OCI-LY7 (cell line): ENCODE data around the gene SGPL1. TPM values are rescaled to one million over a fixed set of nuclear protein-coding genes. Genes with fewer than 3 reads are reported as not detected.

Source experiments
- BruUV-seq: library from RNA; stranded (reverse); fragments of 400-500 nt; replicated peaks from 2 replicates; lab custom pipeline; 2021; lab: Mats Ljungman, UMichigan
- CTCF ChIA-PET: fragments of 300-600 bp; sonication (Branson Sonifier 250); formaldehyde crosslinking; loops from one replicate; lab custom pipeline; 2022; ENCODE audit warnings: antibody characterized with exemption; ENCODE audit not compliant: unreplicated experiment; lab: Charles Lee
- POLR2A ChIA-PET: fragments of 300-600 bp; sonication (Branson Sonifier 250); formaldehyde crosslinking; loops from one replicate; lab custom pipeline; 2022; ENCODE audit warnings: antibody characterized with exemption; lab: Charles Lee
- DNase-seq: peaks from one replicate; pipeline ENCODE4 v3.0.0-alpha.2; 2015; ENCODE audit warnings: low spot score
- H2AFZ ChIP-seq: fragments of 200-600 bp; sonication (generic), shearing (Covaris generic); 2 replicates; pipeline ENCODE4 v1.6.1; 2014; ENCODE audit warnings: mild to moderate bottlenecking, antibody characterized with exemption, low read length, moderate library complexity
- H3K27ac ChIP-seq: fragments of 200-600 bp; sonication (generic); 2 replicates; pipeline ENCODE4 v1.5.1; 2014; ENCODE audit warnings: mixed run types, low read depth, mild to moderate bottlenecking, moderate library complexity, low read length, inconsistent platforms; ENCODE audit not compliant: poor library complexity, severe bottlenecking
- H3K36me3 ChIP-seq: fragments of 200-600 bp; sonication (generic); 2 replicates; pipeline ENCODE4 v1.6.1; 2014; ENCODE audit warnings: mild to moderate bottlenecking, antibody characterized with exemption, low read length, moderate library complexity, mixed read lengths; ENCODE audit not compliant: insufficient read depth
- H3K4me1 ChIP-seq: fragments of 200-600 bp; sonication (generic); 2 replicates; pipeline ENCODE4 v1.5.1; 2014; ENCODE audit warnings: mild to moderate bottlenecking, low read length; ENCODE audit not compliant: insufficient read depth, poor library complexity, severe bottlenecking
- H3K4me2 ChIP-seq: fragments of 200-600 bp; sonication (generic); 2 replicates; pipeline ENCODE4 v1.6.1; 2014; ENCODE audit warnings: mild to moderate bottlenecking, low read length
- H3K4me3 ChIP-seq: fragments of 200-600 bp; sonication (generic); 2 replicates; pipeline ENCODE4 v1.5.1; 2014; ENCODE audit warnings: mild to moderate bottlenecking, low read depth, low read length; ENCODE audit not compliant: poor library complexity, severe bottlenecking
- H3K79me2 ChIP-seq: fragments of 200-600 bp; sonication (generic); 2 replicates; pipeline ENCODE4 v1.6.1; 2016; ENCODE audit warnings: low read depth, mild to moderate bottlenecking, low read length, moderate library complexity, mixed read lengths; ENCODE audit not compliant: insufficient read depth
- H3K9me2 ChIP-seq: fragments of 200-600 bp; sonication (generic); 2 replicates; pipeline ENCODE4 v1.6.1; 2016; ENCODE audit warnings: mild to moderate bottlenecking, low read length, mixed read lengths; ENCODE audit not compliant: insufficient read depth
- H3K9me3 ChIP-seq: fragments of 200-600 bp; sonication (generic); 2 replicates; pipeline ENCODE4 v1.6.1; 2014; ENCODE audit warnings: mild to moderate bottlenecking, mixed run types, low read length, mixed read lengths
- H4K20me1 ChIP-seq: fragments of 200-600 bp; sonication (generic); 2 replicates; pipeline ENCODE4 v1.6.1; 2014; ENCODE audit warnings: mild to moderate bottlenecking, antibody characterized with exemption, low read length, moderate library complexity, mixed read lengths; ENCODE audit not compliant: insufficient read depth
- CTCF ChIP-seq: fragments of 200-600 bp; sonication (generic); conservative IDR thresholded peaks from 2 replicates; pipeline ENCODE4 v1.5.1; 2014; ENCODE audit warnings: mild to moderate bottlenecking, antibody characterized with exemption, low read length, moderate library complexity, mixed read lengths
- EZH2phosphoT487 ChIP-seq: fragments of 200-600 bp; sonication (generic); IDR thresholded peaks from 2 replicates; pipeline ENCODE4 v1.6.1; 2018; ENCODE audit warnings: low read depth, borderline replicate concordance, mild to moderate bottlenecking, mixed run types, antibody characterized with exemption, low read length, moderate library complexity, mixed read lengths
- intact Hi-C: fragments of 100-400 bp; cut with micrococcal nuclease; formaldehyde crosslinking; loops from one replicate; pipeline ENCODE4 v1.10.0; 2022; ENCODE audit not compliant: unreplicated experiment
- total RNA-seq, 2 experiments: library from RNA; depleted of rRNA in 1 of 2; stranded (reverse); fragments of >200 nt in 1 of 2; shearing (Covaris generic) in 1 of 2; gene quantifications; 2 replicates each; pipeline ENCODE4 v1.2.3, GENCODE V29; 2014 to 2022

The SGPL1 gene
- total RNA-seq, 2 experiments from 2014 or later: 11.7 to 25.1 TPM

- no peaks in the 10 kb centered on the region for H3K36me3 ChIP-seq
These were observed 14.4 kb downstream of the SGPL1 start for GRCh38 chr10:70830164-70830563.

GRCh38 chr10:70832221-70832620 lies 16.5 kb downstream of the SGPL1 start:
- Histone ChIP-seq H3K27ac (no peak overlapping the region), H3K9me2 (no peaks in the 10 kb centered on the region), H4K20me1 (peaks cover 4% of the 10 kb centered on the region; the same call in 1 of the 2 replicates), H3K4me1 (no peaks in the 10 kb centered on the region), H3K4me2 (no peak overlapping the region), H2AFZ (no peak overlapping the region), H3K4me3 (no peak overlapping the region), H3K36me3 (peaks cover under 1% of the 10 kb centered on the region; the same call in 1 of the 2 replicates), H3K9me3 (peaks cover under 1% of the 10 kb centered on the region; the same call in 1 of the 2 replicates), H3K79me2 (no peaks in the 10 kb centered on the region)
- intact Hi-C loops: no loop called here
- no peak for DNase-seq
- POLR2A ChIA-PET: interaction anchor here (0.6 kb wide), 1 partner anchor 219 kb away, joined by 3 read pairs; no protein-coding TSS in a partner anchor
- no TSS peak for BruUV-seq
- no peak for TF ChIP-seq CTCF
- TF ChIP-seq EZH2phosphoT487: no peak
- CTCF ChIA-PET: no interaction called here

More at GRCh38 chr10:70830164-70830563, 14.4 kb downstream of the SGPL1 start:
- POLR2A ChIA-PET: interaction anchor here (0.5 to 1.2 kb wide), 2 partner anchors 9 to 1944 kb away, joined by 3 to 5 read pairs; no protein-coding TSS in a partner anchor
- H2AFZ ChIP-seq: no peak overlapping the region
- no peak overlapping the region for H3K4me2 ChIP-seq
- H3K4me1 ChIP-seq: no peaks in the 10 kb centered on the region
- BruUV-seq: no TSS peak
- TF ChIP-seq EZH2phosphoT487 (no peak), CTCF (no peak)
- H3K4me3 ChIP-seq: no peak overlapping the region
- H4K20me1 ChIP-seq: peaks cover 4% of the 10 kb centered on the region; the same call in 1 of the 2 replicates
- H3K79me2 ChIP-seq: no peaks in the 10 kb centered on the region
- no peak for DNase-seq
- CTCF ChIA-PET: no interaction called here
- H3K27ac ChIP-seq: no peak overlapping the region
- intact Hi-C loops: no loop called here
- no peaks in the 10 kb centered on the region for H3K9me2 ChIP-seq
- no peaks in the 10 kb centered on the region for H3K9me3 ChIP-seq

- no peak overlapping the region for H2AFZ ChIP-seq
- peaks cover 6% of the 10 kb centered on the region; the same call in 1 of the 2 replicates for H3K9me3 ChIP-seq
- no peak overlapping the region for H3K4me3 ChIP-seq
- no peak for DNase-seq
- intact Hi-C loops: no loop called here
- no TSS peak for BruUV-seq
- H3K4me2 ChIP-seq: no peak overlapping the region
- no peaks in the 10 kb centered on the region for H3K79me2 ChIP-seq
- peaks cover 8% of the 10 kb centered on the region for H3K36me3 ChIP-seq
- H4K20me1 ChIP-seq: peaks cover 4% of the 10 kb centered on the region; the same call in 1 of the 2 replicates
- H3K27ac ChIP-seq: no peak overlapping the region
- no peaks in the 10 kb centered on the region for H3K9me2 ChIP-seq
- ChIA-PET POLR2A (no interaction called here), CTCF (no interaction called here)
- TF ChIP-seq EZH2phosphoT487 (no peak), CTCF (no peak)
- no peaks in the 10 kb centered on the region for H3K4me1 ChIP-seq
These were observed 17.2 kb downstream of the SGPL1 start for GRCh38 chr10:70832852-70833528.
